Hypothalamus (tissue), 51 donors: Measurements from ENCODE around the gene USP16.
"Not testable (repeated sequence)": the region's sequence is repeated elsewhere in the genome, so short reads cannot be mapped to it uniquely, and the experiment has no call there.

ENCODE experiments used
- DNase-seq, 51 donors: peaks; one replicate each; lab custom pipeline; 2025; lab: John Stamatoyannopoulos, UW

Gene USP16

DNA sequence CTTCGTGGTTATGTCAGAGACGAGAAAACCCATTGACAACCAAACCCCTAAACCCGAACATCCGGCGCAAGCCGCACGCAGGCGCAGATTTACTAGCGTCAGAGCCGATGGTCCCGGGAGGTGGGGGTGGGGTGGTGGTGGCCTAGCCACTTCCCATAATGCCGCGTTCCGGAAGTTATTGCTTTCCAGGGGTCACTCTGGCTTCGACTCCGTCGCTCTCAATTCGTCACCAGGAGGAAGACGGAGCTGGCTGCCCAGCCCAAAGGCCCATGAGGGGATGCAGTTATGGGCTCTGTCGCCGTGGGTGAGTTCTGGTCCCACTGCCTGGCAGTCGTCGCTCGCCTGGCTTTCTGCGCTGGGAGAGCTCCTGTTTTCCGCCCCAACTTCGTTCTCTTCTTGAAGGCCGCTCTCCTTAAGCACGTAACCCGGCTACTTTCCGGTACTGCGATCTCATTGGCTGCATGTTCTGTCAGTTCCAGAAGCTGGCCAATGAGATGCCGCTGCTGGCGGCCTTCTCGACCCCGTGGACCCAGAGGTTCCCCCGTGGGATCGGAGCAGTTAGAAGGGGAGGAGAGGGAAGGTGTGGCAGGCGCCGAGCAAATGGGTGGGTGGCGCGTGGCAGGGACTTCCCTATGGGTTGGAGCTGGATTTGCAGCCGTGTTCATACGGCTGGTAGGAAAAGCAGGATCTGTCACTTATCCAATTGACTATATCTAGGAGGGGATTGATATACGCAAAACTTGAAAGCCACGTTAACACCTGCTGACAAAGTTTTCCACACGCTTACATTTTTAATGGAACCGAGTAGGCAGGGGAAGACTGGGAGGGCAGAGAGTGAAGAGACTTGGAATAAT is at the start of gene USP16:
Gene USP16, plus strand, starts transcription at position 195 of the 854 bp plus-strand sequence. CDS start 3,246 bp downstream, outside the sequence.
- peak; percentile 77 to 100 (median 96) for DNase-seq

DNA sequence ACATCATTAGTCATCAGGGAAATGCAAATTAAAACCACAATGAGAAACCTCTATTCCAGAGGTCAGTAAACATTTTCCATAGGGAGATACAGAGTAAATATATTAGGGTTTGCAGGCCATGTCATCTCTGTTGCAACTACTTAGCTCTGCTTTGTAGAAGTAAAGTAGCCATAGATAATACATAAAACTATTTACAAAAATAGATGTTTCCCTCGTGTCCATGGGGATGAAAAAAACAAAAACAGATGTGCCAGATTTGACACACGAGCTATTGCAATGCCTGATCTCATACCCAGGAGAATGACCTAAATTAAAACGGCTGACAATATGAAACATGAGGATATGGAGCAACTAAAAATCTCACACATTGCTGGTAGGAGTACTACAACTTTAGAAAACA is 49.1 kb upstream of the USP16 start:
- DNase-seq = no peak

DNA sequence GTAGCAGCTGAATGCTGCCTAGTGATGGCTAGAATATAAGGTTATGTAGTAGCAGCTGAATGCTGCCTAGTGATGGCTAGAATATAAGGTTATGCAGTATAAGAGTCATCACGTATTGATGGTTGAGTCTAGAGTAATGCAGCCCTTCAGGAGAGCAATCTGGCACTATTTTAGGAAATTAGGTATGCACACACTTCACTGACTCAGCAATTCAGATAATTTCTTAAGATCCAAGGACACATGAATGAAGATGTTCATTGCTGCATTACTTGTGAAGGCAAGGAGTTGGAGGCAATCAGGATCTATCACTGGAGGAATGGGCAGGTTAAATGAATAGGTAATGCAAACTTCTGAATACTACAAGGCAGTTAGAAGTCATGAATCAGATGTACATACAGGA is 45.4 kb upstream of the USP16 start:
- DNase-seq = no peak

DNA sequence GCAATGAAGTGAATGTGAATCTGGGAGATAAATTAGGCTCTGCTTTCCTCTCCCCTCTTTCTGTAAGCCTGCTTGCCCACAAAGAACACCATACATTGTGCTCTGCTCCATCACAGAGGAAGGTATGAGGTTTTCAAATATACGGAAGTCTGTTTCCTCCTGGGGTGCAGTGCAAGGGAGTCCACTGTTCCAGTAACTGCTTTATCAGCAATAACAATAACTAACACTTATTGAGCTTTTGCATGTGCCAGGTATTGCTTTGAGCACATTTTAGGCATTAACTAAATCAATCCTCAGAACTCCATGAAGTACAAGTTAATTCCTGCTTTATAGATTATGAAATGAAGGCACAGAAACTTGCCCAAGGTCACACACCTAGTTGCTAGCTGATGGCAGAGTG is 41.8 kb upstream of the USP16 start:
- DNase-seq = no peak

DNA sequence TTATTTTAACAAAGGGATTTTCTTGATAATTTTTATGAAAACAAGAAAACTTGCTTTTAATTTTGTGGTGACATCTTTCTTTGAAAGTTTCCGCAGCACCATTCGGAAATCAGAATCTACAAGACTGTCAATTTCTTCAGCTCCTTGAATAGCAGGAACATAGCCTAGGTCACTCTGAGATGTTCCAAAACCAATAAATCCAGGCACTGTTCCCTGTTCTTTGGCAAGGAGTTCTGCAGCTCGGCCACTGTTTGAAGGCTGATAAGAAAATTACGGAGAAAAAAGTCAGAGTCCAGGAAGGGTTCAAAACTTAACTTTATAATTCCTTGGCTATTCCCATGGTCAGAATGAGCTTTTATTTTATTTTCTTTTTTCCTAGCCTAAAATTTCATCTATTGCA is 37.8 kb upstream of the USP16 start:
- DNase-seq = no peak

DNA sequence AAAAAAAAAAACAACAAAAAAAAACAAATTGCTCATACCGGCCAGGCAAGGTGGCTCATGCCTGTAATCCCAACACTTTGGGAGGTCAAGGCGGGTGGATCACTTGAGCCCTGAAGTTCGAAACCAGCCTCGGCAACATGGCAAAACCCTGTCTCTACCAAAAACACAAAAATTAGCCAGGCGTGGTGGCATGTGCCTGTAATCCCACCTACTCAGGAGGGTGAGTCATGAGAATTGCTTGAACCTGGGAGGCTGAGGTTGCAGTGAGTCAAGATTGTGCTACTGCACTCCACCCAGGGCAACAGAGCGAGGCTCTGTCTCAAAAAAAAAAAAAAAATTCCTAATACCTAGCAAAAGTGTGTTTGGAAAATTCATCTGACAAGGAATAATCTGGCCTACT is 36.3 kb upstream of the USP16 start:
- not testable (repeated sequence) for DNase-seq

DNA sequence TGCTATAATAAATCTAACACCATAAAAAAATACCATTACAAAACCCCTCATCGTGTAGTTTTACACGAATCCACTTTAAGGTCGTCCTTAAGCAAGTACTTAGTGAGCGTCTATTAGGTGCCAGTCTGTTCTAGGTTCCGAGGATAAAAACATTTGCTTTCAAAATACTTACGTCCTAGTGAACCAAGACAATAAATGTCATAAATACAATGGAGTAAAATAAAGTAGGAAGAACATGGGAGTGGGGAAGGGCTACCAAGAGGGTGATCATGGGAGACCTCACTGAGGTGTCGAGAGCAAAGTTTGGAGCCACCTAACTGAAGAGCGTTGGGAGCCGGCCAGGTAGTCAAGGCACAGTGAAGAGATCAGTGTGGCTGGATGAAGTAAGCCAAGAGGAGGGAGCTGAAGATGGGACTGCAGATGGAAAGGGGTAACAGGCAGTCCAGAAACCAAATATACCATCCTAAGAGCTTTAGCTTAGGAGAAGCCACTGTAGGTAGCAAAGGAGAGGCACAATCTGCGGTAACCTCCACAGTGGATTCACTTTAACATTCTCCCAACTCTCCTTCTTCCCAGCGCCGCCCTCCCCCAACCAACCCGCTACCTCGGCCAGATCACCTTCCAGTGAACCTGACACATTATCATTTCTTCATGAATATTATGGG is 32.5 kb upstream of the USP16 start:
- no peak for DNase-seq

DNA sequence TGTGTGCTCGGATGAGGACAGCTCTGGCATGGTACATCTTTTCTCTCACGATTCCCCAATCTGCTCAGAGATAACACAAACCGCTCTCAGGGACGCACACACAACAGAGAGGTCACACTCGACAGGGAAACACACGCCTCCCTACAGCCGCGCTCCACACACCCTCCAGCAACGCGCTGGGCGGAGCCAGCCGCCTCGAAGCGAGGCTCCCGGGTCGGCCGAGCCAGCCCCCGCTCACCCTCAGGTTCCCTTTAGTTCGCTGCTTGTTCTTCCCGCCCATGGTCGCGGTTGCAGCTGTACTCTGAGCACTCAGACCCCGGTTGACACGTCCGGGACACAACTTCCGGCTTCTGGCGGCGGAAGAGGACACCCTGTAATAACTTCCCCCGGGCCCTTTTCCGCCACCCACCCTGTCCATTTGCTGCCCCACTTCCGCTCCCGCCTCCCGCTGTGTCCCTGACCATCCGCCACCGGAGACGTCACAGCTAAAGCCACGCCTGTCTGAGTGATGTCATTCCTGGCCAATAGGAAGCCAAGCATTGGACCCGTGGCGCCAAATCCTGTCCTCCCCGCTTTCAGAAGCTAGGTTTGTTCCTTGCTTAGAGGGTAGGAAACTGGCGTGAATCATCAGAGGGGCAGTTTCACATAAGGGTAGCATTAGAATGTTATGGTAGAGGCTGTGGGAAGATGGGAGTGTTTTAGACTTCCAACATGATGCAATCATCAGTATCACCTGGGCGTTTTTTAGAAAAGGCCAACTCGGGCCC is 31.8 kb upstream of the USP16 start, which contains the start of gene LTN1:
Gene LTN1, minus strand, starts transcription at position 352 of the 767 bp plus-strand sequence. Its CDS starts 72 bp downstream, at position 280.
- DNase-seq = peak; percentile 66 to 99 (median 98)

DNA sequence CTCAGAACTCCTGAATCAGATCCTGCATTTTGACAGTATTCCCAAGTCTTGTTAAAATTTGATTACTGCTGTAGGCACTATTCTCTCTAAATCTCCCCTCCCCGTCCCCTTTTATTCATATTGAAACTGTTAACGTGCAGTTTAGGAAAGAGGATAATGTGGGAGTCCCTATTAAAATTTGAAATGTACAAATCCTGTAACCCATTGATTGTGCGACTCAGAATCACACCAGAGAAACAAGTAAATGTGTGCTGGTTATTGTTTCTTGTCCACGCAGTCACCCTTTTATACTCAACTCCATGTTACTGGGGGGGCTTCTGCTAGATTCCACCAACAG is 31.2 kb upstream of the USP16 start:
- no peak for DNase-seq

DNA sequence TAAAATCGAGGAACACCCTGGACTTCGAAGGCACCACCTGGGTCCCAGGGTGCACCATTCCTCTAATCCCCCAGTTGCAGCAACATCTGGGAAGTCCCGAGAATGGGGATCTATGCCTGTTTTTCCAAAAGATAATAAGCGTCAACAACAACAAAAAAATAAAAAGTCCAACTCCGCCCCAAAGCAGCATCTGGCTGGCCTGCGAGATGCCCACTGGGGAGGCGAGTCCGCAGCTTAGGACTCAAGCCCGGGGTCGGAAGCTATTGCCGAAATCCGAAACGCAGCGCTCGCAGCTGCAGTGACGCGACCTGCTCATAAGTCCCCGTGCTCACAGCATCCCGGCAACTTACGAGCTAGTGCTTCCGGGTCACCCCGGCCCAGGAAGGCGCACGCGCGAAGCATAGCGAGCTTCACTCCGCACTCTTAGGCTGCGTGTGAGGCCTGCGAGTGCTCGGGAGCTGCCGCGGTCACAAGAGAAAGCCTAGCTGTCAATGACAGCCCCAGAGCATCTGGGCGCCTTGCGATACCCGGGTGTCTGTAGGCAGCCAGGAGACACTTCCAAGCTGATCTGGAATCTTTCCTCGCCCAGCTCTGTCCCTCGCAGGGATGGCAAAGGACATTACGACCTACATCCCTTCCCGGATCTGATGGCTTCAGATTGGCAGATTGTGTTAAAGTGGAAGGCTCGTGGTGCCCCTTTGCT is 21.9 kb upstream of the USP16 start:
- peak; percentile 74 to 97 (median 91) for DNase-seq

DNA sequence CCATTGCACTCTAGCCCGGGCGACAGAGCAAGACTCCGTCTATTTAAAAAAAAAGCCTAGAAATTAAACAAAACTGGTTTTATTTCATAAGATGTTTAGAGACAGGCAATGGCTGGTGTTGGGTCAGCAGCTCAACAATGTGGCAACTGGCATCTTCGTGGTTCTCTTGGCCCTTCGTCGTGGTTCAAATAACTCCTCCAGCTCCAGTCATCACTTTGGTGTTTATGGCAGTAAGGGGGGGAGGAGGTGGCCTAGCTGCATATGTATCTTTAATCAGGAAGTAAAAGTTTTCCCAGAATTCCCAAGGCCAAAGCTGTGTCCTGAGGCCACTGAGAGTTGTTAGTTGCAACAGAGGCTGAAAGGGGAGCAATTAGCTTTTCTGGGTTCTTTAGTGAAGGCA is 18.8 kb upstream of the USP16 start:
- no peak for DNase-seq

DNA sequence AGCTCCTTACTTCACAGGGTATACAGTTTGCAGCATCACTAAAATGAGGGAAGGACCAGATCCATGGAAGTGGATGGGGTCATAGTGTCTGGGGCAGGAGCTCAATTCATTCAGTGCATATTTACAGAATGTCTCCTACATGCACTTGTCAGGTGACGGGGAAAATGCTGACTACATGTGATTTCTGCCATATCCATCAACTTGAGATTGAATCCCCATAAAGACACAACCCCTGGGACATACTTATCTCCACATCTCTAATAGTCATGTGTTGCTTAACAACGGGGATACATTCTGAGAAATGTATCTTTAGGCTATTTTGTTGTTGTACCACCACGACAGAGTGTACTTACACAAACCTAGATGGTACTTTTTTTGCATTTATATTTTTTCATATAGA is 17.3 kb upstream of the USP16 start:
- no peak for DNase-seq

DNA sequence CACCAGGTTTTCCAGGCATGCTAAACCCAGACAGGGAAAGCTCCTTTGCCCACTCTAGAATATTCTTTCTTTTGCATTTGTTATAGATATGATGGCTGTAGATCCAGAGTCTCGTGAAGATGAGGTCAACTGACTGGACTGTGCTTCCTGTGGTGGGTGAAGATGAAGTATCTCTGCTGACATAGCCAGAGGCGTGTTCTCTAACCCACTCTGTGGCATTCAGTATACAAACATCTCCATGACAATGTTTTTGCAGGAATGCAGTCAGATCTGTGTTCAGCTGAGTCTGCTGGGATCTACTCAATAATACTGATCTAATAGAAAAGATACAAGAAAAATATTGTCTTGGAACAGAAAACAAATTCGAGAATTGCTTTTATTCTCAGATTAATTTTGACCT is 16.7 kb upstream of the USP16 start:
- DNase-seq = no peak

DNA sequence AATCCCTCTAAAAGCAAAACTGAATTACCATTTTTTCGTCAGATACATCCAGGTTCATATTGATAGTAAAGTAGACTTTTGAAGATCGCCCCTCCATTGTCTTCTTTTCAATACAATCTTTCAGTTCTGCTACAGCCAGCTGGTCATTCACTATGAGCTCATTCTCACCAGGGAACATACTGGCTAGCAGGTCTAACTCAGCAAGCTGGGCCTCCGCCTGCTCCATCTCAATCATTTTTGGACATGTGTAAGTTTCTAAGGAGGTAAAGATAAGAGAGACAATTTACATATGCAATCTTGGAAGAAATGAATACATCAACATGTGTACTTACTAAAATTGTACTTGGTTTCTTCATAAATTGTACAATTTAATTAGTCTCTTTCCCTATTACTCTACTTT is 16.1 kb upstream of the USP16 start:
- DNase-seq = no peak

DNA sequence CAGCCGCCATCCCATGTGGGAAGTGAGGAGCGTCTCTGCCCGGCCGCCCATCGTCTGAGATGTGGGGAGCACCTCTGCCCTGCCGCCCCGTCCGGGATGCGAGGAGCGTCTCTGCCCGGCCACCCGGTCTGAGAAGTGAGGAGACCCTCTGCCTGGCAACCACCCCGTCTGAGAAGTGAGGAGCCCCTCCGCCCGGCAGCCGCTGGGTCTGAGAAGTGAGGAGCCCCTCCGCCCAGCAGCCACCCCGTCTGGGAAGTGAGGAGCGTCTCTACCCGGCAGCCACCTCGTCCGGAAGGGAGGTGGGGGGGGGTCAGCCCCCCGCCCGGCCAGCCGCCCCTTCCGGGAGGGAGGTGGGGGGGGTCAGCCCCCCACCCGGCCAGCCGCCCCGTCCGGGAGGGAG is 13.2 kb upstream of the USP16 start:
- DNase-seq = not testable (repeated sequence)

DNA sequence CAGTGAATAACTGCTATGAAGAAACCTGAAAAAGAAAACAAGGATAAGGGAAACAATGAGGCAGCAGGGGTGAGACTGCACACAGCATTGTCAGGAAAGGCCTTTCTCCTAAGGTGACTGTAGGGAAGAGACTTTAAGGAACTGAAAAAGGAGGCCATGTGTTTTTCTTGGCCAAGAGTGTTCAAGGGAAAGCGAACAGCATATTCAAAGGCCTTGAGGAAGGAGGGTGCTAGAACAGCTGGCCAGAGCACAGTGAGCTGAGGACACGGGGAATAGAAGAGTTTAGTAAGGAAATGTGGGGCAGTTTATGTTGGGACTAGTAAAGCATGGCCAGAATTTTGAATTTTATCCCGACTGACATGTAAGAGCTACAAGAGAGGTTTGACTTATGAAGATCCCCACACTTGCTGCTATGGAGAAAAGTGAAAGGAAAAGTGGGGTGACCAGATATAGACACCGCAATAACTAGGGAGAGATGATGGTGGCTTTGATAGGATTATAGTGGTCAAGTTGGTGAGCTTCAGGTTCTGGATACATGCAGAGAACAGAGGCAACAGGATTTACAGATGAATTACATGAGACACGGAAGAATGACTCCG is 6.7 kb upstream of the USP16 start:
- DNase-seq = no peak

DNA sequence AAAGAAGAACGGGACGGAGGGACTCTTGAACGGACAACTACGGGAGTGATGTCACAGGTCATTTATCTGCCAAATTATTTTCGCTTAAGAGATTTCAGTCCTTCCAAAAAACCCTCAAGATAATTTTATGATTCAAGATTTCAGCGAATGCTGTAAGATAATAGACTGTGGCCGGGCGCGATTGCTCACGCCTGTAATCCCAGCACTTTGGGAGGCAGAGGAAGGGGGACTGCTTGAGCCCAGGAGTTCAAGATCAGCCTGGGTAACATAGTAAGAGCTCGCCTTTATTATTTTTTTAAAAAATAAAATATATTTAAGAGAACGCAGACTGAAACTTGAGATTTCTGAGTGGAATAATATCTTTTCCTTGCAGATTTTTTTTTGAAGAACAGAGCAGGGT is 5.9 kb upstream of the USP16 start:
- DNase-seq = no peak

DNA sequence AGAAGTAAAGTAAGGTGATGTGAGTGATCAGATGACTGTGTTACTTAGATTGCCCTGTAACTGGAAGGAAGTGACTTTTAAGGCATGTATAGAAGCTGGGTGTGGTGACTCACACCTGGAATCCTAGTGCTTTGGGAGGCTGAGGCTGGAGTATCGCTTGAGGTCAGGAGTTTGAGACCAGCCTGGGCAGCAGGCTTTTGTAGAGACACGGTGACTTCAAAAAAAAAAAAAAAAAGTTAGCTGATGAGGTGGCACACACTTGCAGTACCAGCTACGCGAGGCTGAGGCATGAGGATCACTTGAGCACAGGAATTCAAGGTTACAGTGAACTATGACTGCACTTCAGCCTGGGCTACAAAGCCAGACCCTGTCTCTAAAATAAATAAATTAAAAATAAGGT is 2.3 kb upstream of the USP16 start:
- no peak for DNase-seq

DNA sequence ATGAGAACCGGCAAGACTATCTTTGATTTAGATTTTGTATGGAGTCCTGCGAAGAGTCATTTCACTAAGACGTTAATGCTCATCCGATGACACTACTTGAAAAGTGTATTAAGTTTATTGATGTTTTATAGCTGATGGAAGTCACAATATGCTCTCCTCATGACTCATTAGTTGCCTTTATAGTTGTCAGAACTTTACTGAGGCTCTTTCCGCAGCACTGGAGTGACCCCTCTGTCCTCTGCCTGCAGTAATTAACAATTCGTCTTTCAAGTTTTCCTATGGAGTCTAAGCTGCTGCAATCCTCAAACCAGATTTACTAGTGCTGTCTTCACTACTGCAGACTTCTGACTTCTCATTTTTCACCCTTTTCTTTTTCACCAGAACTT is 853 bp downstream of the USP16 start:
- no peak for DNase-seq

DNA sequence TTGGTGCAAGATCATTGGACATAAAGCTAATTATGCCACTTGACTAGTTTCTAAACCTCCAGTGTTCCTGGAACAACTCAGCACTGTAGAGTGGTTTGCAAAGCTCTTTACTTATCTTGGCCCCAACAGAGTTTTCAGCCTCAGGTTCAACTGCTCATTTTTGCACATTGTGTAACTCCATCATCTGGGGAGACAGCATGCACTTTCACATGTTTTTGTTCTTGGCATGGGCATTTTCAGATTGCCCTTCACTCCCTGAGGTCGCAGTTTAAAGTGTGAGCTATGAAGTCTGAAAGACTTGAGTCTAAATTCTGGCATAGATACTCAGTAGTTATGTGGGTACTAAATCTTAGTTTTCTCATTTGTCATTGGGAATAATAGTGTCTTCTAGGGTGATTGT is 5.1 kb downstream of the USP16 start:
- no peak for DNase-seq
